Measurements from ENCODE around the gene IMP4. TPM values are rescaled to one million over a fixed set of nuclear protein-coding genes. Genes with fewer than 3 reads are reported as not detected.

IMP4 gene
- total RNA-seq, 6 donors from 2014 or later = 45.6 to 118 (median 63.0) TPM

- TF ChIP-seq POLR2AphosphoS5 (IDR thresholded peaks at IDR 0.05) (no peak), EP300 (IDR thresholded peaks at IDR 0.05) (no peak), POLR2A (IDR thresholded peaks at IDR 0.05) (no peak)
- TF ChIP-seq, protein P1, sequence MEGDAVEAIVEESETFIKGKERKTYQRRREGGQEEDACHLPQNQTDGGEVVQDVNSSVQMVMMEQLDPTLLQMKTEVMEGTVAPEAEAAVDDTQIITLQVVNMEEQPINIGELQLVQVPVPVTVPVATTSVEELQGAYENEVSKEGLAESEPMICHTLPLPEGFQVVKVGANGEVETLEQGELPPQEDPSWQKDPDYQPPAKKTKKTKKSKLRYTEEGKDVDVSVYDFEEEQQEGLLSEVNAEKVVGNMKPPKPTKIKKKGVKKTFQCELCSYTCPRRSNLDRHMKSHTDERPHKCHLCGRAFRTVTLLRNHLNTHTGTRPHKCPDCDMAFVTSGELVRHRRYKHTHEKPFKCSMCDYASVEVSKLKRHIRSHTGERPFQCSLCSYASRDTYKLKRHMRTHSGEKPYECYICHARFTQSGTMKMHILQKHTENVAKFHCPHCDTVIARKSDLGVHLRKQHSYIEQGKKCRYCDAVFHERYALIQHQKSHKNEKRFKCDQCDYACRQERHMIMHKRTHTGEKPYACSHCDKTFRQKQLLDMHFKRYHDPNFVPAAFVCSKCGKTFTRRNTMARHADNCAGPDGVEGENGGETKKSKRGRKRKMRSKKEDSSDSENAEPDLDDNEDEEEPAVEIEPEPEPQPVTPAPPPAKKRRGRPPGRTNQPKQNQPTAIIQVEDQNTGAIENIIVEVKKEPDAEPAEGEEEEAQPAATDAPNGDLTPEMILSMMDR (IDR thresholded peaks at IDR 0.05) = no peak
- DNase-seq (peak in 1 of 2 donors; percentile 16), ATAC-seq (ENCODE audit: low FRiP score in 2 of 2) (no peak)
- H3K4me3 ChIP-seq = no peak overlapping the region
- H3K27ac ChIP-seq = no peak overlapping the region
- H3K9me3 ChIP-seq = no peaks in the 10 kb centered on the region
- H3K27me3 ChIP-seq = no peaks in the 10 kb centered on the region
- WGBS, 2 donors = 69 to 82% methylated on average over 4 of the region's 4 CpGs
- peaks cover 20 to 49% (median 33%) of the 10 kb centered on the region in 4 donors for H3K36me3 ChIP-seq
- peaks cover 10 to 16% (median 12%) of the 10 kb centered on the region in 4 donors for H3K4me1 ChIP-seq
Measured at GRCh38 chr2:130346741-130347066, 4.0 kb downstream of the IMP4 start.

DNA sequence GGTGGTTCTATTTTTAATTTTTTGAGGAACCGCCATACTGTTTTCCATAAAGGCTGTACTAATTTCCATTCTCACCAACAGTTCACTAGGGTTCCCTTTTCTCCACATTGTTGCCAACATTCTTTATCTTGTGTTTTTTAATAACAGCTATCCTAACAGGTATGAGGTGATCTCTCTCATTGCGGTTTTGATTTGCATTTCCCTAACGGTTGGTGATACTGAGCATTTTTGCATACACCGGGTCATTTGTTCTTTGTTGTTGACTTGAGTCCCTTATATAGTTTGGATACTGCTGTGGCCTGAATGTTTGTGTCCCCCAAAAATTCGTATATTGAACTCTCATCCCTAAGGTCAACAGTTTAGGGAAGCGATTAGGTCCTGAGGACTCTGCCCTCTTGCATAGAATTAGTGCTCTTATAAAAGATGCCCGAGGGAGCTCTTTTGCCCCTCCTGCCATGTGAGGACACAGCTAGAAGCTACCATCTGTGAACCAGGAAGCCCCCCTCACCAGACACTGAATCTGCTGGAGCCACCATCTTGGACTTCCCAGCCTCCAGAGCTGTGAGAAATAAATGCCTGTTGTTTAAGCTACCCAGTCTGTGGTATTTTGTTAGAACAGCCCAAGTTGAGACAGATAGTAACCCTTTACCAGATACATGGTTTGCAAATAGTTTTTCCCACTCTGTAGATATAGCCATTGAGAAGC, 4.7 kb downstream of the IMP4 start:
- no peak for TF ChIP-seq EP300 (IDR thresholded peaks at IDR 0.05)
- TF ChIP-seq POLR2AphosphoS5 (IDR thresholded peaks at IDR 0.05) = no peak
- TF ChIP-seq, protein P1 (IDR thresholded peaks at IDR 0.05) = no peak
- no peak for TF ChIP-seq POLR2A (IDR thresholded peaks at IDR 0.05)
- peaks cover 20 to 49% (median 33%) of the 10 kb centered on the region in 4 donors for H3K36me3 ChIP-seq
- 94 to 97% methylated on average over 7 of the region's 7 CpGs for WGBS, 2 donors

DNA sequence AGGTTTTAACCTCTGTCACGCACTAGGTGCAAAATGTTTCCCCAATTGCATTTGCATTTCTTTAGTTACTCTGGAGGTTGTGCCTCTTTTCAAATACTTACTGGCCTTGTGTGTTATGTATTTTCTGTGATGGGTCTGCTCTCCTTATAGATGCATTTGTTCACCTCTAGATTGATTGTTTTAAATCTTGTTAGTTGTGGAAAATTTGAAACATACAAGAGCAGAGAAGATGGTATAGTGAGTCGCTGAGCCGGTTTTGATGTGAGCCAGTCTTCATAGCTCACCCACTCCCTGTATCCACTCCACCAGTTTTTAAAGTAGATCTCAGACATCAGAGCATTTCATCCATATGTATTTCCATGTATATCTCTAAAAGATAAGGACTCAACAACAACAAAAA, 6.5 kb downstream of the IMP4 start:
- Histone ChIP-seq H3K36me3 (peaks cover 20 to 49% (median 33%) of the 10 kb centered on the region in 4 donors), H3K9me3 (no peaks in the 10 kb centered on the region), H3K4me3 (no peak overlapping the region), H3K27ac (no peak overlapping the region), H3K27me3 (no peaks in the 10 kb centered on the region), H3K4me1 (peaks cover under 1 to 28% (median 18%) of the 10 kb centered on the region in 4 donors)
- ATAC-seq (ENCODE audit: low FRiP score in 2 of 2) (no peak), DNase-seq (no peak)
- 87 to 94% methylated on average over 3 of the region's 3 CpGs for WGBS, 2 donors
- TF ChIP-seq, protein P1 (IDR thresholded peaks at IDR 0.05) = no peak
- TF ChIP-seq EP300 (IDR thresholded peaks at IDR 0.05) (no peak), POLR2A (IDR thresholded peaks at IDR 0.05) (no peak), POLR2AphosphoS5 (IDR thresholded peaks at IDR 0.05) (no peak)

More for the DNA sequence above, 4.7 kb downstream of the IMP4 start:
- ATAC-seq (ENCODE audit: low FRiP score in 2 of 2) (no peak), DNase-seq (no peak)
- H3K9me3 ChIP-seq = no peaks in the 10 kb centered on the region
- H3K27ac ChIP-seq = no peak overlapping the region
- no peaks in the 10 kb centered on the region for H3K27me3 ChIP-seq
- peaks cover 10 to 23% (median 15%) of the 10 kb centered on the region in 4 donors for H3K4me1 ChIP-seq
- H3K4me3 ChIP-seq = no peak overlapping the region

DNA sequence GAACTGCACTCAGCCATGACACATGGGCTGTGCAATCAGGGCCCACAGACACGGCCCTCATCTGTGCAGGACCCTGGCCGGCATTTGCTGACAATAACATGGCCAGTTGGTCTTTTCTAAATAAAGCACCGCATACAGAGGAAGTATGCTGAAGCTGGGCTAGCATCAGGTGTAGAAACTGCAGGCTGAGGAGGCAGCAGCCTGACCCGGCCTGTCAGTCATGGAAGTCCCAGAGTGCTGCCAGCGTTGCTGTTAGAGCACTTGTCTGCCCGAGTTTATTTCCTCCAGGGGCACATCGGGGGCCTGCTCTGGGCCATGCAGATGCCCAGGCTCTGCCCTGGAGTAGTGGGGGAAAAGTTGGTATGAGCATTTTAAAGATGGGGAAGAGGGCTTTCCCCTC, 9.0 kb downstream of the IMP4 start:
- Histone ChIP-seq H3K4me1 (peaks cover 16 to 43% (median 31%) of the 10 kb centered on the region in 4 donors), H3K36me3 (peaks cover 0 to 25% (median 11%) of the 10 kb centered on the region in 4 donors), H3K27me3 (no peaks in the 10 kb centered on the region), H3K27ac (peak overlapping the region in 2 of 4 donors; percentile 48 to 55), H3K9me3 (no peaks in the 10 kb centered on the region), H3K4me3 (no peak overlapping the region)
- ATAC-seq (ENCODE audit: low FRiP score in 2 of 2) = no peak
- DNase-seq = peak in 1 of 2 donors; percentile 23
- 38 to 55% methylated on average over 5 to 7 of the region's 7 CpGs for WGBS, 2 donors
- no peak for TF ChIP-seq POLR2AphosphoS5 (IDR thresholded peaks at IDR 0.05)
- no peak for TF ChIP-seq POLR2A (IDR thresholded peaks at IDR 0.05)
- no peak for TF ChIP-seq EP300 (IDR thresholded peaks at IDR 0.05)

DNA sequence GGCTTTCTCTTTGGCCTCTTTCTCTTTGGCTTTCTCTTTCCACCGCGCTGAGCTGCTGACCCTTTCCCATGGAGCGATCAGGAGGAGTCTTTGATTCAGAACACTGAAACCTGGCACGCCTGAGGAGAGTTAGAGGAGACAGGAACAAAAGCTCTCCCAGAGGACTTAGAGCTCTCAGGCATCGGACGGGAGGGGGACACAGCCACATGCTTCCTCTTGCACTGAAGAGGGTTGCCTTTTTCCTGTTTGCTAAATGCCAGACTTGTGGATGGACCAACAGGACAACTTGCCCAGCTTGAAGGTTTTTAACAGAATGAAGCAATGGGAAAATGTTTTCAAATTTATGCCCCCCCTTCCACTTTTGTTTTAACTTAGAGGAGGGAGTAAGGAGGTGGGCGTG, 9.5 kb downstream of the IMP4 start:
- Histone ChIP-seq H3K9me3 (no peaks in the 10 kb centered on the region), H3K27me3 (no peaks in the 10 kb centered on the region), H3K27ac (peak overlapping the region in 2 of 4 donors; percentile 48 to 55), H3K4me1 (peaks cover 19 to 47% (median 35%) of the 10 kb centered on the region in 4 donors), H3K36me3 (peaks cover 0 to 20% (median 10%) of the 10 kb centered on the region in 4 donors), H3K4me3 (no peak overlapping the region)
- DNase-seq = no peak
- ATAC-seq (ENCODE audit: low FRiP score in 2 of 2) = no peak
- no peak for TF ChIP-seq POLR2A (IDR thresholded peaks at IDR 0.05)
- 38 to 49% methylated on average over 7 of the region's 7 CpGs for whole genome bisulfite sequencing, 2 donors
